Dedifferentiated amniotic fluid mesenchymal stem cell (primary cell): ENCODE results near the gene CREB5.

Experiments used
- DNase-seq: peaks from one replicate; pipeline ENCODE4 v3.0.0-alpha.2; 2016; ENCODE audit errors: extremely low spot score

Gene CREB5

GRCh38 chr7:28853834-28854749 is 441.8 kb downstream of the CREB5 start:
- no peak for DNase-seq

DNA sequence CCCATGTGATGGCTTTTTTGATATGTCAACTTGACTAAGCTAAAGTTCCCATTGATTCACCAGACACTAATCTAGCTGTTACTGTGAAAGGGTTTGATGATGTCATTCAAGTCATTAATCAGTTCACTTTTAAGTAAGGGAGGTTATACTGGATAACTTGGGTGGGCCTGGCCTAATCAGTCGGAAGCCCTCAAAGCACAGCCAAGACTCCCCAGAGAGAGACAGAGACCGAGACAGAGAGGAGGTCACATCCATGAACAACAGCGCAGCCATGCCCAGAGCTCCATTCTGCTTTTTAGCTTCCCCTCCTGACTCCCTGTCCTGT is 442.4 kb downstream of the CREB5 start:
- no peak for DNase-seq

DNA sequence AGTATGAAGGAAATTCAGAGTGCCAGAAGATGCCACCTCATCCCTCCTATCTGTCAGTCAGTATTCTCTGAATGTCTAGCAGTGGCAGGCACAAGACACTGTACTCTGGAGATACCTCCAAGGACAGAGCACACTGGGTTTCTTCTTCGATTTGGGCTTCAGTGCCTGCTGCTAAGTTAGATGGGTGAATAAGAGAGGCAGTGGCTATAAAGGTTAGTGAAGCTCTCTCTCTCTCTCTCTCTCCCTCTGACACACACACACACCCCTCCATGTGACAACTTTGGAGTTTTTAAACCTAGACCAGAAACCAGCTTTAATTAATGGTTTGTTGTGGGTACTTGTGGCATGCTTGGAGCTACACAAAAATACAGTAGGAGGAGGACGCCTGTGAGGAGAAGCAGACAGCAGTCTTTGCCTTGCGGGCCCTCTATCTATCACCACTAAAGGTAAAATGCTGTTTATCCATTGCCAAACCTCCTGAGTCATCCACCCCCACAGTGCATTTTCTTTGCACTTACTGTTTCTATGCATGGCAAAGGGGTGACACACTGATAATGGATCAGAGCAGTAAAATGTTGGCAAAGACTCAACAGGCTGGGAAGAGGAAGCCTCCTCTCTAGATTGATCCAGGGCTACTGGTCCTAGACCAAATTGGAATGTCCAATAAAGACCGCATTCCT is 443.4 kb downstream of the CREB5 start:
- DNase-seq = peak; percentile 68

- no peak for DNase-seq
Measured at GRCh38 chr7:28856656-28857055, 444.3 kb downstream of the CREB5 start.

DNA sequence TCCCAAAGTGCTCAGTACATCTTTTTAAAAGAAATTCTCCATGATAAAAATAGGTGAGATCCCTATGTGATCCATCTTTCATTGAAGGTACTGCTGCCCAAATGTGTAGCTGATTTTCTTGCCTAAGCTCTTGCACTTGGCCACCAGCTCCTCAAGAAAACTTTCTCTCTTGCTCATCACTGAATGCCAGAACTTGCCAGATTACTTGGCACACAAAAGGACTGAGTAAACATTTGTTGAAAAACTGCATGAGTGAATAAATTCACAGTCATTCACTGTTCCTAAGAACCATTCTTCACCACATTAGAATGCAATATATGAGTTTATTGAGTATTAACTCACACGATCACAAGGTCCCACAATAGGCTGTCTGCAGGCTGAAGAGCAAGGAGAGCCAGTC is 445.9 kb downstream of the CREB5 start:
- DNase-seq = peak; percentile 52

- DNase-seq = no peak
Measured at GRCh38 chr7:28858895-28859294, 446.6 kb downstream of the CREB5 start.

DNA sequence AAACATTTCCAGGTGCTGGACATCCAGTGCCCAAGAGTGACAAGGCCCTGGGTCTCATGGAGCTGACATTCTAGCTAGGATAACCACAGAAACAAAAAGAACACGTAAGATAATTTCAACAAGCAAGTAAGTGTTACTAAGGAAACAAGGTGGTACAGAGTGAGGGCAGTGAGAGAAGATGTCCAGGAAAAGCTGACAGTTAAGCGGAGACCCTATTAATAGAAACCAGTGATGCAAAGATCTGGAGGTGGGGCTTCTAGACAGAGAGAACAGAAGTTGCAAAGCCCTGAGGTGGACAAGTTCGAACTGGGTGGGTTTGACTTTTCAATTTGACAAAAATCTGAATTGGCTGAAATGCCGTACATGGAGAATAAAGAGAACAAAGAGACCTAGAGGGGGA is 449.5 kb downstream of the CREB5 start:
- DNase-seq = no peak

DNA sequence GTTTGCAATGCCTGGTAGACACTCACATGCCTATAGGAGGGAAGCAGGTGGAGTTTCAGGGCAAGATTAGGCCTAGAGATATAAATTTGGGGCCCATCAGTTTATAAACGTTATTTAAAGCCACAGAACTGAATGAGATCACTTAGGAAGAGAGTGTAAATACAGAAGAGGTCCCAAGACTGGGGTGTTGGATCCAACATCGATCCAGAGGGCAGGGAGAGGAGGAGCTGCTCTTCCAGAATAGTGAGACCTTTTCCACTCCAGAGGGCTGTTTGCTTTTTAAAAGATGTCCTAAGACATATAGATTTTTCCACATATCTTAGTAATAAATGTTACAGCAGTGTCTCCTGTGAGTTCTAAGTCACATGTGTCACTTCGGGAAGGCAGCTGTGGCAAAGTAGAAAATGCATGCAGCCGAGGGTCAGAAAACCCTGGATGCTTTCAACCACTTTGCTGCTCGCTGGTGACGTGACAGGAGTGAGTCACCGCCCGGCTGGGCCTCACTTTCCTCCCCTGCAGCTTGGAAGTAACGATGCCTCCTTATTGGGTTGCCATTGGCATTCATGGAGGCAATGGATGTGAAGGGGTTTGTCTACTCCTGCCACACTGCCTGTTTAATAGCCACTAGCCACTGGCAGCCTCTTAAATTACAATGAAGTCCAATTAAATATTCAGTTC is 450.4 kb downstream of the CREB5 start:
- DNase-seq = no peak

- DNase-seq = peak; percentile 82
Measured at GRCh38 chr7:28865601-28866144, 453.4 kb downstream of the CREB5 start.

DNA sequence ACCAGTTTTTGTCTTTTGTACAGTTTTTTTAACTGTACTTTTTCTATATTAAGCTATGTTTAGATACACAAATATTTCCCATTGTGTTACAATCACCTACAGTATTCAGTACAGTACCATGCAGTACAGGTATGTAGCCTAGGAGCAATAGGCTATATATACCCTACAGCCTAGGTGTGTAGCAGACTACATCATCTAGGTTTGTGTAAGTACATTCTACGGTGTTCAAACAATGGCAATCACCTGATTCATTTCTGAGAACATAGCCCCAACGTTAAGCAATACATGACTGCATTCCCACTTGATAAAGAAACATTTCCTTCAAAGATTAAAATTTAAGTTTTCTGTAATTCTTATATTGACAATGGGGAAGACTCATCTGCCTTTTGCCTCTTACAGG is 456.4 kb downstream of the CREB5 start:
- no peak for DNase-seq

GRCh38 chr7:28871077-28871476 is 458.8 kb downstream of the CREB5 start:
- DNase-seq = no peak

DNA sequence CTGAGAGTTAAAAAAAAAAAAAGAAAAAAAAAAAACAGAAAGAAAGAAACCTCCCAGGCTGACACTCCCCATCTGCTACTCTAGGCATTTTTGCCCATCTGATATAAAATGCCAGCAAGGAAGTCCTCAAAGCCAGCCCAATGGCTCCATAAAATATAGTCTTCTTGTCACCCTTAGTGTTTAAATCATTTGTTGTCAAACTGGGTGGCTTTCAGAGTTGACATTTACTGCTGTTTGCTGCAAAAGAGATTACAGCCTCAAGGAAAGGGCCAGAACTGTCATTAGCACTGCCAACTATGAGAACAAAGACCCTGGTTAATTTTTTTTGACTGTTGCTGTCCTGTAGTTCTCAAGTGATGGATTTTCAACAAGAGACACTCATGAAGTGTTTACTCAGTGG is 459.3 kb downstream of the CREB5 start:
- no peak for DNase-seq

- no peak for DNase-seq
Measured at GRCh38 chr7:28872226-28872625, 459.9 kb downstream of the CREB5 start.

- no peak for DNase-seq
Measured at GRCh38 chr7:28873365-28873764, 461.0 kb downstream of the CREB5 start.

GRCh38 chr7:28874001-28874400 is 461.7 kb downstream of the CREB5 start:
- DNase-seq = no peak
